Measurements from ENCODE around the gene SAMD5. TPM values are rescaled to one million over a fixed set of nuclear protein-coding genes. Genes with fewer than 3 reads are reported as not detected.

The SAMD5 gene
- total RNA-seq, 1 experiment from 2014 or later = 0.04 TPM

GRCh38 chr6:147548921-147549475, 40.5 kb downstream of the SAMD5 start:
- no peaks in the 10 kb centered on the region for H3K79me1 ChIP-seq (ENCODE audit: insufficient read depth, low read depth, low read length, poor library complexity, severe bottlenecking)
- H3K18ac ChIP-seq (ENCODE audit: insufficient read length, low read depth, low read length) = no peak overlapping the region
- H2AK5ac ChIP-seq (ENCODE audit: insufficient read length, low read length) = no peak overlapping the region
- no peak for DNase-seq
- H3K23me2 ChIP-seq (ENCODE audit: insufficient read length, low read depth, low read length, poor library complexity, severe bottlenecking) = no peaks in the 10 kb centered on the region
- peaks cover 11% of the 10 kb centered on the region in 2 experiments for H3K4me1 Mint-ChIP-seq
- H3K27ac ChIP-seq (ENCODE audit: insufficient read length, low read depth, low read length) = no peak overlapping the region
- H3K27ac Mint-ChIP-seq = no peak overlapping the region
- H2BK12ac ChIP-seq (ENCODE audit: insufficient read length, low read depth, low read length) = no peak overlapping the region
- no peaks in the 10 kb centered on the region for H3K36me3 Mint-ChIP-seq (ENCODE audit: insufficient read depth in 1 of 3, low read depth in 3 of 3)
- no peak overlapping the region for H2BK15ac ChIP-seq (ENCODE audit: low read depth, low read length)
- H3K4ac ChIP-seq (ENCODE audit: low read depth, low read length) = no peak overlapping the region
- no peak overlapping the region for H4K8ac ChIP-seq (replicated peaks; ENCODE audit: insufficient read length, low read depth, low read length)
- no peak overlapping the region for H3K14ac ChIP-seq (ENCODE audit: insufficient read depth, low read length)
- H2BK120ac ChIP-seq (ENCODE audit: low read depth, low read length, poor library complexity, severe bottlenecking) = no peak overlapping the region
- H4K5ac ChIP-seq (ENCODE audit: insufficient read length, low read depth, low read length) = no peak overlapping the region
- no peak overlapping the region for H2AFZ ChIP-seq (ENCODE audit: low read length)
- no peaks in the 10 kb centered on the region for H3K9me3 Mint-ChIP-seq
- H3K23ac ChIP-seq (ENCODE audit: insufficient read length, low read depth, low read length) = no peak overlapping the region
- no peaks in the 10 kb centered on the region; the same call in 1 of the 2 replicates for H3K27me3 Mint-ChIP-seq (ENCODE audit: low read depth)
- H3K9me3 ChIP-seq (ENCODE audit: control insufficient read depth, low read depth, low read length) = no peaks in the 10 kb centered on the region
- no peaks in the 10 kb centered on the region for H4K20me1 ChIP-seq (ENCODE audit: control insufficient read depth, insufficient read depth, insufficient read length)
- H4K91ac ChIP-seq (ENCODE audit: insufficient read length, low read depth, low read length) = no peak overlapping the region
- no peaks in the 10 kb centered on the region; the same call in 1 of the 2 replicates for H3K4me1 ChIP-seq (ENCODE audit: insufficient read depth, low read length)
- WGBS (ENCODE audit: extremely low coverage, insufficient read length, low lambda C conversion rate) = no CpG with 5 or more reads among the region's 3 CpGs
- no peak overlapping the region for H2BK5ac ChIP-seq (ENCODE audit: insufficient read length, low read length)
- H3K56ac ChIP-seq (ENCODE audit: insufficient read length, low read depth, low read length) = no peak overlapping the region
- no peak overlapping the region for H2BK20ac ChIP-seq (ENCODE audit: low read depth, low read length, poor library complexity, severe bottlenecking)
- H3K9ac ChIP-seq (ENCODE audit: extremely low read depth, insufficient read length, low read length) = no peak overlapping the region
- no peak overlapping the region for H3T11ph ChIP-seq (ENCODE audit: low read length)
- no peak overlapping the region for H3K4me2 ChIP-seq (ENCODE audit: insufficient read depth, insufficient read length, low read length)
- no peak overlapping the region for H3K4me3 Mint-ChIP-seq
- no peaks in the 10 kb centered on the region for H3K79me2 ChIP-seq (ENCODE audit: insufficient read depth, low read length)
- TF ChIP-seq, protein P1, sequence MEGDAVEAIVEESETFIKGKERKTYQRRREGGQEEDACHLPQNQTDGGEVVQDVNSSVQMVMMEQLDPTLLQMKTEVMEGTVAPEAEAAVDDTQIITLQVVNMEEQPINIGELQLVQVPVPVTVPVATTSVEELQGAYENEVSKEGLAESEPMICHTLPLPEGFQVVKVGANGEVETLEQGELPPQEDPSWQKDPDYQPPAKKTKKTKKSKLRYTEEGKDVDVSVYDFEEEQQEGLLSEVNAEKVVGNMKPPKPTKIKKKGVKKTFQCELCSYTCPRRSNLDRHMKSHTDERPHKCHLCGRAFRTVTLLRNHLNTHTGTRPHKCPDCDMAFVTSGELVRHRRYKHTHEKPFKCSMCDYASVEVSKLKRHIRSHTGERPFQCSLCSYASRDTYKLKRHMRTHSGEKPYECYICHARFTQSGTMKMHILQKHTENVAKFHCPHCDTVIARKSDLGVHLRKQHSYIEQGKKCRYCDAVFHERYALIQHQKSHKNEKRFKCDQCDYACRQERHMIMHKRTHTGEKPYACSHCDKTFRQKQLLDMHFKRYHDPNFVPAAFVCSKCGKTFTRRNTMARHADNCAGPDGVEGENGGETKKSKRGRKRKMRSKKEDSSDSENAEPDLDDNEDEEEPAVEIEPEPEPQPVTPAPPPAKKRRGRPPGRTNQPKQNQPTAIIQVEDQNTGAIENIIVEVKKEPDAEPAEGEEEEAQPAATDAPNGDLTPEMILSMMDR (conservative IDR thresholded peaks at IDR 0.05) = no peak
- no peaks in the 10 kb centered on the region for H3K27me3 ChIP-seq (ENCODE audit: insufficient read depth, low read length)
